ENCODE results near the gene BEAN1. TPM values are rescaled to one million over a fixed set of nuclear protein-coding genes. Genes with fewer than 3 reads are reported as not detected.

Gene BEAN1
- total RNA-seq, 1 experiment from 2014 or later: not detected

DNA sequence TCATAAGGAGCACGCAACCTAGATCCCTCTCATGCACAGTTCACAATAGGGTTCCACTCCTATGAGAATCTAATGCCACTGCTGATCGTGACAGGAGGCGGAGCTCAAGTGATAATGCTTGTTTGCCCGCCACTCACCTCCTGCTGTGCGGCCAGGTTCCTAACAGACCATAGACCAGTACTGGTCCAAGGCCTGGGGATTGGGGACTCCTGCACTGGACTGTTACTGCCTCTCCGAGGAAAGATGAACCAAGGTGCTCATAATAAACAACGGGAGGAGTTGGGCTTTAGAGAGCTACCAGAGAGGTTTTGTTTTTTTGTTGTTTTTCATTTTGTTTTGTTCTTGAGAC is 64.6 kb downstream of the BEAN1 start:
- ATAC-seq (no peak), DNase-seq (ENCODE audit: low spot score) (peak; percentile 18)
- Mint-ChIP-seq H3K4me3 (no peak overlapping the region), H3K27ac (no peak overlapping the region), H3K36me3 (peaks cover 20% of the 10 kb centered on the region; the same call in 1 of the 2 replicates), H3K27me3 (ENCODE audit: low read depth) (peaks cover 6% of the 10 kb centered on the region; the same call in 1 of the 2 replicates), H3K4me1 (peaks cover 2% of the 10 kb centered on the region; the same call in 1 of the 2 replicates), H3K9me3 (peaks cover 16% of the 10 kb centered on the region)
- ChIA-PET CTCF (interaction anchor here (0.6 to 1.9 kb wide), 5 partner anchors 14 to 376 kb away, joined by 3 to 8 read pairs (median 5); no protein-coding TSS in a partner anchor), POLR2A (interaction anchor here (1.8 kb wide), 1 partner anchor 20 kb away, joined by 4 read pairs; no protein-coding TSS in a partner anchor)
- TF ChIP-seq GTF2I (CRISPR knock-in tag; conservative IDR thresholded peaks at IDR 0.05): no peak
- TF ChIP-seq, protein P1, sequence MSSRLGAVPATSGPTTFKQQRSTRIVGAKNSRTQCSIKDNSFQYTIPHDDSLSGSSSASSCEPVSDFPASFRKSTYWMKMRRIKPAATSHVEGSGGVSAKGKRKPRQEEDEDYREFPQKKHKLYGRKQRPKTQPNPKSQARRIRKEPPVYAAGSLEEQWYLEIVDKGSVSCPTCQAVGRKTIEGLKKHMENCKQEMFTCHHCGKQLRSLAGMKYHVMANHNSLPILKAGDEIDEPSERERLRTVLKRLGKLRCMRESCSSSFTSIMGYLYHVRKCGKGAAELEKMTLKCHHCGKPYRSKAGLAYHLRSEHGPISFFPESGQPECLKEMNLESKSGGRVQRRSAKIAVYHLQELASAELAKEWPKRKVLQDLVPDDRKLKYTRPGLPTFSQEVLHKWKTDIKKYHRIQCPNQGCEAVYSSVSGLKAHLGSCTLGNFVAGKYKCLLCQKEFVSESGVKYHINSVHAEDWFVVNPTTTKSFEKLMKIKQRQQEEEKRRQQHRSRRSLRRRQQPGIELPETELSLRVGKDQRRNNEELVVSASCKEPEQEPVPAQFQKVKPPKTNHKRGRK (CRISPR knock-in tag; IDR thresholded peaks at IDR 0.05; ENCODE audit: borderline replicate concordance): no peak
- TF ChIP-seq ZNF671 (CRISPR knock-in tag; IDR thresholded peaks at IDR 0.05): no peak

DNA sequence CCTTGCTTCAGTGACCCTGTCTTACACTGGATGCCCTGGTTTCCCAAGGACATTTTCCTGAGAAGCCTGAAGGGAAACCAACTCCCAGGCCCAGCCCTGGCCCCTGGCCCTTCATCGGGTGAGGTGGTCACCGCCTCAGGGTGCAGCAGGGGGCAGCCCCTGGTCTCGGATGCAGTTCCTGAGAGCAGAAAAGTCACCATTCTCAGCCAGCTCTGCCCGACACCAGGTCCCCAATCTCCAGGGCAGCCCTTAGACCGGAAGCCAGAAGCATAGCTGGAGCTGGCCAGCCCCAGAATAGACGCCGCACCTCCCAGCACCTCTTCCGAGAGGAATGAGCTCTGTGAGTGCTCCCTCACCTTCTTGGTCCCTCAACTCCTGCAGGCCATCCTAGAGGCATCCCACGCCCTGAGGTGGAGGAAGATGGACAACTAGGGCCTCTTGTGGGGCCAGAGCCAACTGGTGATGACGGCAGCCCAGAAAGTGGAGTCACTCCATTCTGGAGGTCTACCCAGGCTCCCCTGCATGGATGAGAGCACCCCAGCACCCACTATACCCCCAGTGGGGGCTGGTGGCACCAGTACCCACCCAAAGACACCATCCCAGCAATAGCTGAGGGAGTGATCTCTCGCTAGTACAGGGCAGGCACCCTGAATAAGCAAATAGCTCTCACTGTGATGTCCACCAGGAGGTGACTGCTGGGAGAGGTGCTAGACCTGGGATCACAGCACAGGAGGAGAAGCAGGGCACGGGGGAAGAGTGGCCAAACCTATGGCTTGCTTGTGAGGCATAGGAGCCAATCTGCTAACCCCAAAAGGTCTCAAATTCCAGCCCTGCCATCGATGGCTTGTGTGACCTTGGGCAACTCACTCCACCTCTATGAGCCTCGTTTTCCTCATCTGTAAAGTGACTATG is 66.7 kb downstream of the BEAN1 start:
- Mint-ChIP-seq H3K9me3 (peaks cover 22% of the 10 kb centered on the region), H3K36me3 (peaks cover 16% of the 10 kb centered on the region; the same call in 1 of the 2 replicates), H3K27me3 (ENCODE audit: low read depth) (peaks cover 22% of the 10 kb centered on the region), H3K4me3 (no peak overlapping the region), H3K4me1 (peaks cover 2% of the 10 kb centered on the region; the same call in 1 of the 2 replicates), H3K27ac (no peak overlapping the region)
- ChIA-PET POLR2A (no interaction called here), CTCF (no interaction called here)
- peak; percentile 5 for DNase-seq (ENCODE audit: low spot score)
- no peak for ATAC-seq
- TF ChIP-seq ZNF416 (CRISPR knock-in tag; IDR thresholded peaks at IDR 0.05) (no peak), IRF2 (CRISPR knock-in tag; IDR thresholded peaks at IDR 0.05; ENCODE audit: borderline replicate concordance, low read depth) (no peak), NFYB (CRISPR knock-in tag; conservative IDR thresholded peaks at IDR 0.05; ENCODE audit: low read depth) (no peak), ZBTB21 (CRISPR knock-in tag; IDR thresholded peaks at IDR 0.05; ENCODE audit: borderline replicate concordance) (no peak), GABPB1 (CRISPR knock-in tag; IDR thresholded peaks at IDR 0.05) (no peak), JUN (CRISPR knock-in tag; IDR thresholded peaks at IDR 0.05) (no peak), HMGA2 (CRISPR knock-in tag; IDR thresholded peaks at IDR 0.05) (no peak), KAT7 (CRISPR knock-in tag; IDR thresholded peaks at IDR 0.05; ENCODE audit: borderline replicate concordance) (no peak), SMAD4 (CRISPR knock-in tag; IDR thresholded peaks at IDR 0.05) (no peak), EMX1 (CRISPR knock-in tag; IDR thresholded peaks at IDR 0.05) (no peak)
- TF ChIP-seq, protein P2, sequence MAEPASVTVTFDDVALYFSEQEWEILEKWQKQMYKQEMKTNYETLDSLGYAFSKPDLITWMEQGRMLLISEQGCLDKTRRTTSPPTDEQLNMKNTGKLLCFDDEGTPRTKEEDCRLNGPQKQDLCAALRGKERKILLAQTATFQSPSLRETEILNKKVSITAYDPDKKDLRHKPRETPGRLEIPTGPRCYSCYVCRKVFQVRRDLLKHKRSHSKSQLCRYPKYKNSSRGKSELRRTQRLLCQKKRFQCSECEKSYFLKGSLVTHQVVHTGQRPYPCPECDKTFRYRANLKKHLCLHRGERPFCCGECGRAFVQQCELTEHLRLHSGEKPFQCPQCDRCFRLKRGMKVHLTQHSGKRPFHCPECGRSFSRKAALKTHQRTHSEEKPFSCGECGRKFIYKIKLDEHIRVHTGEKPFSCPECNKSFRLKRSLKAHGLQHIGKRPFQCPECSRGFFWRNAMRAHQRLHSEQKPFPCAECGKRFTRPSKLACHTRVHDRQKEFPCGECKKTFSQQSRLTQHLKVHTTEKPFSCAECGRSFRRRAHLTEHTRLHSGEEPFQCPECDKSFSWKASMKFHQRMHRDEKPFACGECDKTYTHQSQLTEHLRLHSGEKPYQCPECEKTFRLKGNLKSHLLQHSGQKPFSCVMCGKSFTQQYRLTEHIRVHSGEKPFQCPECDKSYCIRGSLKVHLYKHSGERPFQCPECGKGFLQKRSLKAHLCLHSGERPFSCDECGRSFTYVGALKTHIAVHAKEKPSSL (CRISPR knock-in tag; conservative IDR thresholded peaks at IDR 0.05): no peak
- TF ChIP-seq, protein P3, sequence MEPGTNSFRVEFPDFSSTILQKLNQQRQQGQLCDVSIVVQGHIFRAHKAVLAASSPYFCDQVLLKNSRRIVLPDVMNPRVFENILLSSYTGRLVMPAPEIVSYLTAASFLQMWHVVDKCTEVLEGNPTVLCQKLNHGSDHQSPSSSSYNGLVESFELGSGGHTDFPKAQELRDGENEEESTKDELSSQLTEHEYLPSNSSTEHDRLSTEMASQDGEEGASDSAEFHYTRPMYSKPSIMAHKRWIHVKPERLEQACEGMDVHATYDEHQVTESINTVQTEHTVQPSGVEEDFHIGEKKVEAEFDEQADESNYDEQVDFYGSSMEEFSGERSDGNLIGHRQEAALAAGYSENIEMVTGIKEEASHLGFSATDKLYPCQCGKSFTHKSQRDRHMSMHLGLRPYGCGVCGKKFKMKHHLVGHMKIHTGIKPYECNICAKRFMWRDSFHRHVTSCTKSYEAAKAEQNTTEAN (CRISPR knock-in tag; IDR thresholded peaks at IDR 0.05): no peak
- TF ChIP-seq, protein P4, sequence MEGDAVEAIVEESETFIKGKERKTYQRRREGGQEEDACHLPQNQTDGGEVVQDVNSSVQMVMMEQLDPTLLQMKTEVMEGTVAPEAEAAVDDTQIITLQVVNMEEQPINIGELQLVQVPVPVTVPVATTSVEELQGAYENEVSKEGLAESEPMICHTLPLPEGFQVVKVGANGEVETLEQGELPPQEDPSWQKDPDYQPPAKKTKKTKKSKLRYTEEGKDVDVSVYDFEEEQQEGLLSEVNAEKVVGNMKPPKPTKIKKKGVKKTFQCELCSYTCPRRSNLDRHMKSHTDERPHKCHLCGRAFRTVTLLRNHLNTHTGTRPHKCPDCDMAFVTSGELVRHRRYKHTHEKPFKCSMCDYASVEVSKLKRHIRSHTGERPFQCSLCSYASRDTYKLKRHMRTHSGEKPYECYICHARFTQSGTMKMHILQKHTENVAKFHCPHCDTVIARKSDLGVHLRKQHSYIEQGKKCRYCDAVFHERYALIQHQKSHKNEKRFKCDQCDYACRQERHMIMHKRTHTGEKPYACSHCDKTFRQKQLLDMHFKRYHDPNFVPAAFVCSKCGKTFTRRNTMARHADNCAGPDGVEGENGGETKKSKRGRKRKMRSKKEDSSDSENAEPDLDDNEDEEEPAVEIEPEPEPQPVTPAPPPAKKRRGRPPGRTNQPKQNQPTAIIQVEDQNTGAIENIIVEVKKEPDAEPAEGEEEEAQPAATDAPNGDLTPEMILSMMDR (IDR thresholded peaks at IDR 0.05): no peak
- TF ChIP-seq, protein P5, sequence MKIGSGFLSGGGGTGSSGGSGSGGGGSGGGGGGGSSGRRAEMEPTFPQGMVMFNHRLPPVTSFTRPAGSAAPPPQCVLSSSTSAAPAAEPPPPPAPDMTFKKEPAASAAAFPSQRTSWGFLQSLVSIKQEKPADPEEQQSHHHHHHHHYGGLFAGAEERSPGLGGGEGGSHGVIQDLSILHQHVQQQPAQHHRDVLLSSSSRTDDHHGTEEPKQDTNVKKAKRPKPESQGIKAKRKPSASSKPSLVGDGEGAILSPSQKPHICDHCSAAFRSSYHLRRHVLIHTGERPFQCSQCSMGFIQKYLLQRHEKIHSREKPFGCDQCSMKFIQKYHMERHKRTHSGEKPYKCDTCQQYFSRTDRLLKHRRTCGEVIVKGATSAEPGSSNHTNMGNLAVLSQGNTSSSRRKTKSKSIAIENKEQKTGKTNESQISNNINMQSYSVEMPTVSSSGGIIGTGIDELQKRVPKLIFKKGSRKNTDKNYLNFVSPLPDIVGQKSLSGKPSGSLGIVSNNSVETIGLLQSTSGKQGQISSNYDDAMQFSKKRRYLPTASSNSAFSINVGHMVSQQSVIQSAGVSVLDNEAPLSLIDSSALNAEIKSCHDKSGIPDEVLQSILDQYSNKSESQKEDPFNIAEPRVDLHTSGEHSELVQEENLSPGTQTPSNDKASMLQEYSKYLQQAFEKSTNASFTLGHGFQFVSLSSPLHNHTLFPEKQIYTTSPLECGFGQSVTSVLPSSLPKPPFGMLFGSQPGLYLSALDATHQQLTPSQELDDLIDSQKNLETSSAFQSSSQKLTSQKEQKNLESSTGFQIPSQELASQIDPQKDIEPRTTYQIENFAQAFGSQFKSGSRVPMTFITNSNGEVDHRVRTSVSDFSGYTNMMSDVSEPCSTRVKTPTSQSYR (CRISPR knock-in tag; IDR thresholded peaks at IDR 0.05): no peak
- TF ChIP-seq, protein P6, sequence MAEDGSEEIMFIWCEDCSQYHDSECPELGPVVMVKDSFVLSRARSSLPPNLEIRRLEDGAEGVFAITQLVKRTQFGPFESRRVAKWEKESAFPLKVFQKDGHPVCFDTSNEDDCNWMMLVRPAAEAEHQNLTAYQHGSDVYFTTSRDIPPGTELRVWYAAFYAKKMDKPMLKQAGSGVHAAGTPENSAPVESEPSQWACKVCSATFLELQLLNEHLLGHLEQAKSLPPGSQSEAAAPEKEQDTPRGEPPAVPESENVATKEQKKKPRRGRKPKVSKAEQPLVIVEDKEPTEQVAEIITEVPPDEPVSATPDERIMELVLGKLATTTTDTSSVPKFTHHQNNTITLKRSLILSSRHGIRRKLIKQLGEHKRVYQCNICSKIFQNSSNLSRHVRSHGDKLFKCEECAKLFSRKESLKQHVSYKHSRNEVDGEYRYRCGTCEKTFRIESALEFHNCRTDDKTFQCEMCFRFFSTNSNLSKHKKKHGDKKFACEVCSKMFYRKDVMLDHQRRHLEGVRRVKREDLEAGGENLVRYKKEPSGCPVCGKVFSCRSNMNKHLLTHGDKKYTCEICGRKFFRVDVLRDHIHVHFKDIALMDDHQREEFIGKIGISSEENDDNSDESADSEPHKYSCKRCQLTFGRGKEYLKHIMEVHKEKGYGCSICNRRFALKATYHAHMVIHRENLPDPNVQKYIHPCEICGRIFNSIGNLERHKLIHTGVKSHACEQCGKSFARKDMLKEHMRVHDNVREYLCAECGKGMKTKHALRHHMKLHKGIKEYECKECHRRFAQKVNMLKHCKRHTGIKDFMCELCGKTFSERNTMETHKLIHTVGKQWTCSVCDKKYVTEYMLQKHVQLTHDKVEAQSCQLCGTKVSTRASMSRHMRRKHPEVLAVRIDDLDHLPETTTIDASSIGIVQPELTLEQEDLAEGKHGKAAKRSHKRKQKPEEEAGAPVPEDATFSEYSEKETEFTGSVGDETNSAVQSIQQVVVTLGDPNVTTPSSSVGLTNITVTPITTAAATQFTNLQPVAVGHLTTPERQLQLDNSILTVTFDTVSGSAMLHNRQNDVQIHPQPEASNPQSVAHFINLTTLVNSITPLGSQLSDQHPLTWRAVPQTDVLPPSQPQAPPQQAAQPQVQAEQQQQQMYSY (CRISPR knock-in tag; IDR thresholded peaks at IDR 0.05): no peak

Data from WTC11 (cell line).